NCI-H2107 treated with DMSO at 0.1 percent for 48 hours (cell line): ENCODE results near the gene TTLL11.
"Not testable (repeated sequence)": the region's sequence is repeated elsewhere in the genome, so short reads cannot be mapped to it uniquely, and the experiment has no call there.

Experiments used
- DNase-seq: peaks from one replicate; lab custom pipeline; 2025; ENCODE audit not compliant: unreplicated experiment; lab: John Stamatoyannopoulos, UW

TTLL11 gene

GRCh38 chr9:122085260-122085659, 7.8 kb downstream of the TTLL11 start:
- no peak for DNase-seq

GRCh38 chr9:122084026-122084675, 9.0 kb downstream of the TTLL11 start:
- DNase-seq = no peak

GRCh38 chr9:122080986-122081385, 12.1 kb downstream of the TTLL11 start:
- no peak for DNase-seq

GRCh38 chr9:122078557-122078956, 14.6 kb downstream of the TTLL11 start:
- no peak for DNase-seq

GRCh38 chr9:122076773-122077172, 16.3 kb downstream of the TTLL11 start:
- no peak for DNase-seq

GRCh38 chr9:122076117-122076516, 17.0 kb downstream of the TTLL11 start:
- no peak for DNase-seq

GRCh38 chr9:122075135-122076030, 17.7 kb downstream of the TTLL11 start:
- DNase-seq = no peak

- DNase-seq = no peak
Observed at GRCh38 chr9:122071715-122072114, 21.4 kb downstream of the TTLL11 start.

- DNase-seq = no peak
Observed at GRCh38 chr9:122070728-122071515, 22.2 kb downstream of the TTLL11 start.

GRCh38 chr9:122066680-122067079, 26.4 kb downstream of the TTLL11 start:
- not testable (repeated sequence) for DNase-seq

- no peak for DNase-seq
Observed at GRCh38 chr9:122065923-122066629, 27.0 kb downstream of the TTLL11 start.

- no peak for DNase-seq
Observed at GRCh38 chr9:122060481-122060880, 32.6 kb downstream of the TTLL11 start.

GRCh38 chr9:122059955-122060324, 33.2 kb downstream of the TTLL11 start:
- DNase-seq = no peak

- DNase-seq = no peak
Observed at GRCh38 chr9:122059214-122059954, 33.7 kb downstream of the TTLL11 start.

- DNase-seq = no peak
Observed at GRCh38 chr9:122058709-122059108, 34.4 kb downstream of the TTLL11 start.

- DNase-seq = no peak
Observed at GRCh38 chr9:122058051-122058450, 35.1 kb downstream of the TTLL11 start.

GRCh38 chr9:122057211-122057610, 35.9 kb downstream of the TTLL11 start:
- DNase-seq = no peak

GRCh38 chr9:122056484-122056883, 36.6 kb downstream of the TTLL11 start:
- DNase-seq = no peak

GRCh38 chr9:122055701-122056100, 37.4 kb downstream of the TTLL11 start:
- DNase-seq = no peak
